GM12864 (cell line): ENCODE results near the gene KIF1A.

Experiments
- DNase-seq: peaks from one replicate; pipeline ENCODE4 v3.0.0-alpha.2; 2011; ENCODE audit warnings: low read depth
- H3K4me3 ChIP-seq: 2 replicates; pipeline ENCODE4 v1.5.1; 2011; ENCODE audit warnings: mild to moderate bottlenecking, low read depth, low read length, control low read depth
- CTCF ChIP-seq: IDR thresholded peaks from 2 replicates; pipeline ENCODE4 v1.5.1; 2011; ENCODE audit warnings: low read depth, mild to moderate bottlenecking, moderate library complexity, low read length, control low read depth, inconsistent platforms; ENCODE audit errors: missing control alignments

The KIF1A gene

GRCh38 chr2:240724431-240724830 lies 95.6 kb downstream of the KIF1A start:
- TF ChIP-seq CTCF, result no peak
- H3K4me3 ChIP-seq, result no peak overlapping the region
- DNase-seq, result no peak

GRCh38 chr2:240723851-240724250 lies 96.2 kb downstream of the KIF1A start:
- H3K4me3 ChIP-seq, result no peak overlapping the region
- DNase-seq, result no peak
- no peak for TF ChIP-seq CTCF

GRCh38 chr2:240722796-240723735 lies 97.0 kb downstream of the KIF1A start:
- no peak for TF ChIP-seq CTCF

GRCh38 chr2:240722376-240722775 lies 97.6 kb downstream of the KIF1A start:
- TF ChIP-seq CTCF, result no peak
- no peak for DNase-seq
- H3K4me3 ChIP-seq, result no peak overlapping the region

More at GRCh38 chr2:240722796-240723735, 97.0 kb downstream of the KIF1A start:
- H3K4me3 ChIP-seq, result no peak overlapping the region
- no peak for DNase-seq

GRCh38 chr2:240721596-240722180 lies 98.3 kb downstream of the KIF1A start:
- H3K4me3 ChIP-seq, result no peak overlapping the region
- no peak for TF ChIP-seq CTCF
- DNase-seq, result no peak

- TF ChIP-seq CTCF, result no peak
- H3K4me3 ChIP-seq, result no peak overlapping the region
- DNase-seq, result no peak
Measured at GRCh38 chr2:240720686-240721595, 99.1 kb downstream of the KIF1A start.
